Fibroblast of villous mesenchyme (primary cell): ENCODE results near the gene MEIS3. TPM values are rescaled to one million over a fixed set of nuclear protein-coding genes. Genes with fewer than 3 reads are reported as not detected.

Experiments used
- DNase-seq: peaks from one replicate; pipeline ENCODE4 v3.0.0-alpha.2; 2010; ENCODE audit warnings: low read depth
- H3K4me3 ChIP-seq: 2 replicates; pipeline ENCODE4 v1.5.1; 2011; ENCODE audit warnings: low read depth, mild to moderate bottlenecking, low read length
- CTCF ChIP-seq: IDR thresholded peaks from 2 replicates; pipeline ENCODE4 v1.5.1; 2012; ENCODE audit warnings: low read depth, mild to moderate bottlenecking, low read length; ENCODE audit not compliant: insufficient read depth
- total RNA-seq: library from RNA; depleted of rRNA; stranded (reverse); fragments of >200 nt; gene quantifications from 2 replicates; pipeline ENCODE4 v1.2.3, GENCODE V29; 2012

MEIS3 gene
- total RNA-seq, 1 donor = 38.0 TPM

GRCh38 chr19:47435196-47435595 lies 15.9 kb upstream of the MEIS3 start:
- no peak overlapping the region for H3K4me3 ChIP-seq
- no peak for TF ChIP-seq CTCF
- no peak for DNase-seq

GRCh38 chr19:47434088-47434487 lies 14.8 kb upstream of the MEIS3 start:
- DNase-seq = no peak
- no peak for TF ChIP-seq CTCF

GRCh38 chr19:47433121-47433520 lies 13.8 kb upstream of the MEIS3 start:
- no peak for TF ChIP-seq CTCF
- H3K4me3 ChIP-seq = no peak overlapping the region
- DNase-seq = no peak

More at GRCh38 chr19:47434088-47434487, 14.8 kb upstream of the MEIS3 start:
- no peak overlapping the region for H3K4me3 ChIP-seq

- no peak for TF ChIP-seq CTCF
- no peak for DNase-seq
- no peak overlapping the region for H3K4me3 ChIP-seq
These were observed 13.2 kb upstream of the MEIS3 start for GRCh38 chr19:47432499-47432898.

GRCh38 chr19:47432091-47432490 lies 12.8 kb upstream of the MEIS3 start:
- no peak for TF ChIP-seq CTCF
- H3K4me3 ChIP-seq = no peak overlapping the region
- DNase-seq = no peak

GRCh38 chr19:47430041-47430802 lies 10.9 kb upstream of the MEIS3 start:
- TF ChIP-seq CTCF = no peak
- H3K4me3 ChIP-seq = peak overlapping the region; percentile 34
- DNase-seq = peak; percentile 57

- DNase-seq = no peak
- no peak for TF ChIP-seq CTCF
These were observed 9.9 kb upstream of the MEIS3 start for GRCh38 chr19:47429140-47429793.

More at GRCh38 chr19:47429140-47429793, 9.9 kb upstream of the MEIS3 start:
- no peak overlapping the region for H3K4me3 ChIP-seq
